ENCODE results near the gene AZU1. TPM values are rescaled to one million over a fixed set of nuclear protein-coding genes. Genes with fewer than 3 reads are reported as not detected.

AZU1 gene
- total RNA-seq, 4 donors from 2014 or later = not detected

DNA sequence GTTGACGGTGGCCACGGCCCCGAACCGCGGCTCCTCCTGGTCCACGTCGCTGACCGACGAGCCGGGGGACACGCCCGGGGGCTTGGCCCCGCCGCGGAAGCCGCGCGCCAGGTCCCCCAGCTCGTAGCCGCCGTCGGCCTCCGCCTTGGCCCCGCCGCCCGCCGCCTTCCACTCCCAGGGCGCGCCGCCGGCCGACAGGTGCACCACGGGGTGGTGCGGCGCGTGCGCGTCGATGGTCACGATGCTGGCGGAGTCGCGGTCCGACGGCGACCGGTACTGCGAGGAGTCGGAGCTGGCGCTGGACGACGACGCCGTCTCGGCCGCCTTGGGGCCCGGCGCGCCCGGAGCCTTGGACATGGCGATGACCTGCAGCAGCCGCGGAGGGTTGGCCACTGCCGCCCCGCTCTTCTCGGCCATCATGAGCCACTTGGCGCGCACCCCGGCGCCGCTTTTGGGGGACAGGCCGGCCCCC lies 14.9 kb upstream of the AZU1 start:
- no peak overlapping the region for H3K27ac ChIP-seq
- TF ChIP-seq POLR2A (IDR thresholded peaks at IDR 0.05) = no peak
- TF ChIP-seq, protein P1, sequence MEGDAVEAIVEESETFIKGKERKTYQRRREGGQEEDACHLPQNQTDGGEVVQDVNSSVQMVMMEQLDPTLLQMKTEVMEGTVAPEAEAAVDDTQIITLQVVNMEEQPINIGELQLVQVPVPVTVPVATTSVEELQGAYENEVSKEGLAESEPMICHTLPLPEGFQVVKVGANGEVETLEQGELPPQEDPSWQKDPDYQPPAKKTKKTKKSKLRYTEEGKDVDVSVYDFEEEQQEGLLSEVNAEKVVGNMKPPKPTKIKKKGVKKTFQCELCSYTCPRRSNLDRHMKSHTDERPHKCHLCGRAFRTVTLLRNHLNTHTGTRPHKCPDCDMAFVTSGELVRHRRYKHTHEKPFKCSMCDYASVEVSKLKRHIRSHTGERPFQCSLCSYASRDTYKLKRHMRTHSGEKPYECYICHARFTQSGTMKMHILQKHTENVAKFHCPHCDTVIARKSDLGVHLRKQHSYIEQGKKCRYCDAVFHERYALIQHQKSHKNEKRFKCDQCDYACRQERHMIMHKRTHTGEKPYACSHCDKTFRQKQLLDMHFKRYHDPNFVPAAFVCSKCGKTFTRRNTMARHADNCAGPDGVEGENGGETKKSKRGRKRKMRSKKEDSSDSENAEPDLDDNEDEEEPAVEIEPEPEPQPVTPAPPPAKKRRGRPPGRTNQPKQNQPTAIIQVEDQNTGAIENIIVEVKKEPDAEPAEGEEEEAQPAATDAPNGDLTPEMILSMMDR (IDR thresholded peaks at IDR 0.05) = no peak
- WGBS, 2 donors = 95% methylated on average over 20 of the region's 72 CpGs; no CpG with 5 or more reads in 1 of the 2 donors
- no peaks in the 10 kb centered on the region for H3K9me3 ChIP-seq
- no peak overlapping the region for H3K4me3 ChIP-seq
- H3K36me3 ChIP-seq = peaks cover 32 to 63% (median 45%) of the 10 kb centered on the region in 3 donors
- H3K4me1 ChIP-seq = no peaks in the 10 kb centered on the region
- no peak for DNase-seq
- intact Hi-C loops (cut with DNase I) = no loop called here
- no peaks in the 10 kb centered on the region for H3K27me3 ChIP-seq

DNA sequence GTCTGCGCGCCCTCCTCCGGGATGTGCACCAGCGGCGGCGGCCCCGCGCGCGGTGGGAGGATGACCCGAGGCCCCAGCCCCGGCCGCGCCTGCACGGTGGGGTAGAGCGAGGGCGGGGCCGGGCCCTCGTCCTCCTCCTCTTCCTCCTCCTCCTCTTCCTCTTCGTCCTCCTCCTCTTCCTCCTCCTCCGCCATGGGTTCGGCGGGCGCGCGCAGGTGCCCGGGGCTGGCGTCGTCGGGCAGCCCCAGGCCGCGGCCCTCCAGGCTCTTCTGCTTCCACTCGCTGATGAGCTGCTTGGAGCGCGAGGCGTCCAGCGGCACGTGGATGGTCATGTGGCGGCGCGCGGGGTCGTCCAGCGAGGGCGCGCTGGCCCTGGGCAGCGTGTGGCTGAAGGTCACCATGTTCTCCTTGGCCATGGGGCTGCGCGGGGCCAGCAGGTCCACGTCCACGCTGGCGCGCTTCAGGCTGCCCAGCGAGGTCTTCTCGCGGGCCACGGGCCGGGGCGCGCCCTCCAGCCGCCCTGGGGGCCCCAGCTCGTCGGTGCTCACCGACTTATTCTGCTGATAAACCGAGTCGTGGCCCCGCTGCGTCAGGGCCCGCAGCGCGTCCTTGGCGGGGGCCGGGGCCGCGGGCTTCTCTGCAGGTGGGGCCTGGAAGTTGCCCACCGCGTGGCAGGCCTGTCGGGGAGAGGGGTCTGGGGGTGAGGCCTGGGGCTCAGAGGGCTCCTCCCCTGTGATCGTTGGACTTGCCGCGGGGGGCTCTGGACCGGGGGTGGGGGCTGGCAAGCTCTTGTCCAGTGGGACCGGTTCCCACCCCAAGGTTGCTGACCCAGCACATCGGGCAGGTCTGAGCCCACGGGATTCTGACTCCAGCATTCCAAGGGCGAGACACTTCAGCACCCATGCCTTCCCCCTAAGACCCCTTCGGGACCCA lies 14.2 kb upstream of the AZU1 start:
- Histone ChIP-seq H3K27me3 (no peaks in the 10 kb centered on the region), H3K4me3 (no peak overlapping the region), H3K36me3 (peaks cover 26 to 56% (median 38%) of the 10 kb centered on the region in 3 donors), H3K9me3 (no peaks in the 10 kb centered on the region), H3K4me1 (no peaks in the 10 kb centered on the region), H3K27ac (no peak overlapping the region)
- intact Hi-C loops (cut with DNase I) = no loop called here
- WGBS, 2 donors = 68 to 91% methylated on average over 5 to 27 of the region's 87 CpGs
- TF ChIP-seq, protein P1 (IDR thresholded peaks at IDR 0.05) = no peak
- no peak for TF ChIP-seq POLR2A (IDR thresholded peaks at IDR 0.05)
- DNase-seq = no peak

DNA sequence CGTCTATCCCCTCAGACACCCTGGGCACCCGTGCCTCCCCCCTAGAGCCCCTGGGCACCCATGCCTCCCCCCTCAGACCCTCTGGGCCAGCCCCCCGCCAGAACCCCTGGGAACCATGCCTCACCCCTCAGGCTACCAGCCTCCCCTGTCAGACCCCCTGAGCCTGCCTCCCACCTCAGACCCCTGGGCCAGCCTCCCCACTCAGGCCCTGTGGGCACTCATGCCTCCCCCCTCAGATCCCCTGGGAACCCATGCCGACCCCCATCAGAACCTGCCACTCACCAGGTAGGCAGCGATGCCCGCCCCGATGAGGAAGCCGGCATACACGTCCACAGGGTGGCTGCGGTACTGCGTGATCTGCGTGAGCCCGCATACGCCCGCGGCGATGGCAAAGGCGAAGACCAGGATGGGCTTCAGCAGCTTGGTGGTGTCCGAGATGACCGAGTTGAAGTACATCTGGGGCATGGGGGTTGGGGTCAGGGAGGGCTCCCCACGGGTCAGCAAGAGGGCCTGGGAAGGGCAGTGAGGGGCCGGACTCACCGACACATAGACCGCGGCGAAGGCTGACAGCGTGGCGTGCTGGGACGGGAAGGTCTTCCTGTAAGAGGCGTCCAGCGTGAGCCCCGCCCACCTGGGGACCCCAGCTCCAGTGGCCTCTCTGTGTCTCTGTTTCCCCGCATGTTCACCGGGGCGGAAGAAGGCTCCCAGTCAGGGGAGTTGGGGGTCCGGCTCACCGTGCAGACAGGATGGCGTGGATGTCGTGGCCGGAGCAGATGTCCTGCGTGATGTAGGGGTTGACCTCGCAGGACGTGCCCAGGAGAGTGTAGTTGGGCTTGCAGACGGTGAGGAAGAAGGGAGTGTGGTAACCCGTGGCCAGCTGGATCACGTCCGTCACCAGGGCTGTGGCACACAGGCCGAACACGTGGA lies 13.2 kb upstream of the AZU1 start:
- no peaks in the 10 kb centered on the region for H3K27me3 ChIP-seq
- intact Hi-C loops (cut with DNase I) = no loop called here
- no peak overlapping the region for H3K4me3 ChIP-seq
- 88 to 91% methylated on average over 3 to 25 of the region's 49 CpGs for WGBS, 2 donors
- no peaks in the 10 kb centered on the region for H3K9me3 ChIP-seq
- TF ChIP-seq, protein P1 (IDR thresholded peaks at IDR 0.05) = no peak
- TF ChIP-seq POLR2A (IDR thresholded peaks at IDR 0.05) = no peak
- peaks cover 17 to 47% (median 29%) of the 10 kb centered on the region in 3 donors for H3K36me3 ChIP-seq
- H3K27ac ChIP-seq = no peak overlapping the region
- no peak for DNase-seq
- no peaks in the 10 kb centered on the region for H3K4me1 ChIP-seq

DNA sequence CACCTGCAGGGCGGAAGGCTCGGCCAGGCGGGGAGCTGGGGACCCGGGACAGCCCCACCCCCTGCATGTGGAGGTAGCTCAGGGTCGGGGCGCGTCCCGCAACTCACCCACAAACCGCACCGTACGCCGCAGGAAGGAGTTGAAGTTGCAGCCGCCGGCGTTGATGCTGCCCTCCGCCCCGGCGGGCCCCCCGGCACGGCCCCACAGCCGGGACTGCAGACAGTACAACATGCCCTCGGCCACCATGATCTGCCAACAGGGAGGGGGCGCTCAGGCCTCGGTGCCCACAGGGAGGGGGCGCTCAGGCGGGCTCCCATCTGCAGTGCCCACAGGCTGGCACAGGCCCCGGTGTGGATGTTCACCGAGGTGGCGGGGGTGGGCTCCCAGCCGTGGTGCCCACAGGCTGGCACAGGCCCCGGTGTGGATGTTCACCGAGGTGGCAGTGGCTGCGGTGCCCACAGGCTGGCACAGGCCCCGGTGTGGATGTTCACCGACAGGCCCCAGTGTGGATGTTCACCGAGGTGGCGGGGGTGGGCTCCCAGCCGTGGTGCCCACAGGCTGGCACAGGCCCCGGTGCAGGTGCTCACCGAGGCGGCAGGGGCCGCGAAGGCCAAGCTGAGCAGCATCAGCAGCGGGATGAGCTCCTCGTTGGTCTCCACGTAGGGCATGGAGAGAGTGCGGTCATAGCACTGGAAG lies 12.4 kb upstream of the AZU1 start:
- DNase-seq = no peak
- Histone ChIP-seq H3K4me1 (no peaks in the 10 kb centered on the region), H3K36me3 (peaks cover 10 to 38% (median 21%) of the 10 kb centered on the region in 3 donors), H3K27me3 (no peaks in the 10 kb centered on the region), H3K27ac (no peak overlapping the region), H3K4me3 (no peak overlapping the region), H3K9me3 (no peaks in the 10 kb centered on the region)
- intact Hi-C loops (cut with DNase I) = no loop called here
- 86% methylated on average over 21 of the region's 47 CpGs; no CpG with 5 or more reads in 1 of the 2 donors for WGBS, 2 donors
- TF ChIP-seq, protein P1 (IDR thresholded peaks at IDR 0.05) = no peak
- no peak for TF ChIP-seq POLR2A (IDR thresholded peaks at IDR 0.05)
